ENCODE measurements around the gene RFTN1.
A peak's percentile ranks its signal among the peaks of the same experiment; 100 is the strongest.

DNA sequence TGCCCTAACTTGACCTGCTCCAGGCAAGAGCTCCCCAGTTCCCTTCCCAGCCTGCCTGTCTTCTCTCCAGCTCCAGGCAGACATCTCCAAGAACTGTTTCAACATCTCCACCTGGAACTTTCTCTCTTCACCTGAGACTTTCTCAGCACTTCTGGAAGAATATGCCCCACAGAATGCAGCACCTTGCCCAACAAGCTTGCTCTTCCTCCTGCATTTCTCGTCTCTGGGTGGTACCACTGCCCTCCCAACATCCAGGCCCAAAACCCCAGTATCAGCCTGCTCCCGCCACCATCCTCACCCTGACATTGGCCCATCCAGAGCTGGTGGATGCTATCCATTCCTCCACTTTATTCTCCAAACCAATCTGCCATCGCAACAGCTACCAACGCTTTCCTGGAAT lies 8.8 kb downstream of the RFTN1 start:
- peak; percentile 64 for TF ChIP-seq POLR2AphosphoS5 (IDR thresholded peaks at IDR 0.05; ENCODE audit: low read length)
- TF ChIP-seq, protein P1, sequence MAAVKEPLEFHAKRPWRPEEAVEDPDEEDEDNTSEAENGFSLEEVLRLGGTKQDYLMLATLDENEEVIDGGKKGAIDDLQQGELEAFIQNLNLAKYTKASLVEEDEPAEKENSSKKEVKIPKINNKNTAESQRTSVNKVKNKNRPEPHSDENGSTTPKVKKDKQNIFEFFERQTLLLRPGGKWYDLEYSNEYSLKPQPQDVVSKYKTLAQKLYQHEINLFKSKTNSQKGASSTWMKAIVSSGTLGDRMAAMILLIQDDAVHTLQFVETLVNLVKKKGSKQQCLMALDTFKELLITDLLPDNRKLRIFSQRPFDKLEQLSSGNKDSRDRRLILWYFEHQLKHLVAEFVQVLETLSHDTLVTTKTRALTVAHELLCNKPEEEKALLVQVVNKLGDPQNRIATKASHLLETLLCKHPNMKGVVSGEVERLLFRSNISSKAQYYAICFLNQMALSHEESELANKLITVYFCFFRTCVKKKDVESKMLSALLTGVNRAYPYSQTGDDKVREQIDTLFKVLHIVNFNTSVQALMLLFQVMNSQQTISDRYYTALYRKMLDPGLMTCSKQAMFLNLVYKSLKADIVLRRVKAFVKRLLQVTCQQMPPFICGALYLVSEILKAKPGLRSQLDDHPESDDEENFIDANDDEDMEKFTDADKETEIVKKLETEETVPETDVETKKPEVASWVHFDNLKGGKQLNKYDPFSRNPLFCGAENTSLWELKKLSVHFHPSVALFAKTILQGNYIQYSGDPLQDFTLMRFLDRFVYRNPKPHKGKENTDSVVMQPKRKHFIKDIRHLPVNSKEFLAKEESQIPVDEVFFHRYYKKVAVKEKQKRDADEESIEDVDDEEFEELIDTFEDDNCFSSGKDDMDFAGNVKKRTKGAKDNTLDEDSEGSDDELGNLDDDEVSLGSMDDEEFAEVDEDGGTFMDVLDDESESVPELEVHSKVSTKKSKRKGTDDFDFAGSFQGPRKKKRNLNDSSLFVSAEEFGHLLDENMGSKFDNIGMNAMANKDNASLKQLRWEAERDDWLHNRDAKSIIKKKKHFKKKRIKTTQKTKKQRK (IDR thresholded peaks at IDR 0.05; ENCODE audit: low read depth, low read length): no peak
- TF ChIP-seq NFIC (IDR thresholded peaks at IDR 0.05; ENCODE audit: low read depth, low read length): no peak
- TF ChIP-seq CHD4 (IDR thresholded peaks at IDR 0.05): no peak
- TF ChIP-seq RAD21 (IDR thresholded peaks at IDR 0.05; ENCODE audit: insufficient read depth, low read depth, low read length): no peak
- TF ChIP-seq CBFB (IDR thresholded peaks at IDR 0.05; ENCODE audit: low read depth): no peak; the same call in 1 of the 2 replicates
- TF ChIP-seq, protein P2, sequence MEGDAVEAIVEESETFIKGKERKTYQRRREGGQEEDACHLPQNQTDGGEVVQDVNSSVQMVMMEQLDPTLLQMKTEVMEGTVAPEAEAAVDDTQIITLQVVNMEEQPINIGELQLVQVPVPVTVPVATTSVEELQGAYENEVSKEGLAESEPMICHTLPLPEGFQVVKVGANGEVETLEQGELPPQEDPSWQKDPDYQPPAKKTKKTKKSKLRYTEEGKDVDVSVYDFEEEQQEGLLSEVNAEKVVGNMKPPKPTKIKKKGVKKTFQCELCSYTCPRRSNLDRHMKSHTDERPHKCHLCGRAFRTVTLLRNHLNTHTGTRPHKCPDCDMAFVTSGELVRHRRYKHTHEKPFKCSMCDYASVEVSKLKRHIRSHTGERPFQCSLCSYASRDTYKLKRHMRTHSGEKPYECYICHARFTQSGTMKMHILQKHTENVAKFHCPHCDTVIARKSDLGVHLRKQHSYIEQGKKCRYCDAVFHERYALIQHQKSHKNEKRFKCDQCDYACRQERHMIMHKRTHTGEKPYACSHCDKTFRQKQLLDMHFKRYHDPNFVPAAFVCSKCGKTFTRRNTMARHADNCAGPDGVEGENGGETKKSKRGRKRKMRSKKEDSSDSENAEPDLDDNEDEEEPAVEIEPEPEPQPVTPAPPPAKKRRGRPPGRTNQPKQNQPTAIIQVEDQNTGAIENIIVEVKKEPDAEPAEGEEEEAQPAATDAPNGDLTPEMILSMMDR (IDR thresholded peaks at IDR 0.05 in 2 of 3, conservative IDR thresholded peaks at IDR 0.05 in 1 of 3; ENCODE audit: control insufficient read depth in 2 of 3, extremely low read depth in 1 of 3, insufficient read depth in 1 of 3, low read depth in 3 of 3, low read length in 3 of 3): no peak
- TF ChIP-seq EP300 (IDR thresholded peaks at IDR 0.05; ENCODE audit: borderline replicate concordance in 1 of 2, control insufficient read depth in 1 of 2, low read depth in 2 of 2, low read length in 2 of 2): no peak
- TF ChIP-seq BHLHE40 (IDR thresholded peaks at IDR 0.05; ENCODE audit: borderline replicate concordance in 1 of 2, low read depth in 2 of 2, low read length in 1 of 2): no peak
- TF ChIP-seq YY1 (IDR thresholded peaks at IDR 0.05; ENCODE audit: low read depth, low read length): no peak
- TF ChIP-seq TAF1 (IDR thresholded peaks at IDR 0.05; ENCODE audit: borderline replicate concordance, low read depth, low read length): no peak
- TF ChIP-seq, protein P3, sequence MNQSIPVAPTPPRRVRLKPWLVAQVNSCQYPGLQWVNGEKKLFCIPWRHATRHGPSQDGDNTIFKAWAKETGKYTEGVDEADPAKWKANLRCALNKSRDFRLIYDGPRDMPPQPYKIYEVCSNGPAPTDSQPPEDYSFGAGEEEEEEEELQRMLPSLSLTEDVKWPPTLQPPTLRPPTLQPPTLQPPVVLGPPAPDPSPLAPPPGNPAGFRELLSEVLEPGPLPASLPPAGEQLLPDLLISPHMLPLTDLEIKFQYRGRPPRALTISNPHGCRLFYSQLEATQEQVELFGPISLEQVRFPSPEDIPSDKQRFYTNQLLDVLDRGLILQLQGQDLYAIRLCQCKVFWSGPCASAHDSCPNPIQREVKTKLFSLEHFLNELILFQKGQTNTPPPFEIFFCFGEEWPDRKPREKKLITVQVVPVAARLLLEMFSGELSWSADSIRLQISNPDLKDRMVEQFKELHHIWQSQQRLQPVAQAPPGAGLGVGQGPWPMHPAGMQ (IDR thresholded peaks at IDR 0.05; ENCODE audit: borderline replicate concordance): no peak
- peak; percentile 46 for TF ChIP-seq BACH1 (IDR thresholded peaks at IDR 0.05; ENCODE audit: borderline replicate concordance)
